Stimulated activated CD8-positive, alpha-beta memory T cell treated with anti-CD3 and anti-CD28 coated beads, Interleukin-4, amount 100 ng/mL, for 24 hours (primary cell): ENCODE results near the gene OR2B6.

Experiments
- DNase-seq: peaks from one replicate; pipeline ENCODE4 v3.0.0-alpha.2; 2020; ENCODE audit warnings: low read depth

Gene OR2B6

DNA sequence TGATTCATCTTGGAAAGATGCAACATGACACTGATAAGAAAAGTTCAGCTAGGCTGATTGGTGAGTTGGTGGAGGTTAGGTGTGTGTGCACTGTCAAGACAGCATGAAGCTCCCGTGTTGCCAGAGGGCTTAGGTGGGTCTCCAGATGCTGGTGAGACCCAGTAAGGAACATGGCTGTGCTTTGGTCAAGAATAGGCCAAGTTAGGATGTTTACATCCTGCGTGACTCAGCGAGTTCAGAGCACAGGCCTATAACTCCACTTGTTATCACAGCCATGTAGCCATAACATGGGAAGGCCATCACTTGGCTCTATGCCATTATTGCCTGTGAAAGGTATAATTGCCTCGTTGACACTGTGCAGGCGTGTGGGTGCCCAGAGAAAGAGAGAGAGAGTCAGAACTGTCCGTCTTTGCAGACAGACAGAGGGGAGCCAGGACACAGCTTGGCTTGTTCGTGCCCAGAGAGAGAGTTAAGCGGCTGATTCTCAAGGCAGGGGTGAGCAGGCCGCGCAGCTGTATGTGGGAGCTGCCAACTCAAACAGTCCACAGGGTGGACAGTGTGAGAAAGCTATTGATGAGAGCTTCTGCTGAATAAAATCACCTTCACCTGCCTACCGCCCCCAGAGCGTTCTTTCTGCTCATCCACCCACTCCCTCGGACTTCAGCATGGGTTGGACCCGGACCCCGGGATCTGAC is 43.5 kb downstream of the OR2B6 start:
- DNase-seq = no peak

- DNase-seq = no peak
Observed at GRCh38 chr6:28001351-28001750, 44.3 kb downstream of the OR2B6 start.

- DNase-seq = no peak
Observed at GRCh38 chr6:28001751-28002150, 44.7 kb downstream of the OR2B6 start.

GRCh38 chr6:28002161-28002560 is 45.1 kb downstream of the OR2B6 start:
- no peak for DNase-seq

DNA sequence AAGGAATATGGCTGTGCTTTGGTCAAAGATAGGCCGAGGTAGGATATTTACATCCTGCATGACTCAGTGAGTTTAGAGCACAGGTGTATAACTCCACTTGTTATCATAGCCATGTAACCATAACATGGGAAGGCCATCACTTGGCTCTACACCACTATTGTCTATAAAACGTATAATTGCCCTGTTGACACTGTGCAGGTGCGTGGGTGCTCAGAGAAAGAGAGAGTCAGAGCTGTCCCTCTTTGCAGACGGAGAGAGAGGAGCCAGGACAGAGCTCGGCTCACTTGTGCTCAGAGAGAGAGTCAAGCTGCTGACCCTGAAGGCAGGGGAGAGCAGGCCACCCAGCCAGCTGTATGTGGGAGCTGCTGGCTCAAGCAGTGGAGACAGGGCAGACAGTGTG is 46.0 kb downstream of the OR2B6 start:
- DNase-seq = no peak

DNA sequence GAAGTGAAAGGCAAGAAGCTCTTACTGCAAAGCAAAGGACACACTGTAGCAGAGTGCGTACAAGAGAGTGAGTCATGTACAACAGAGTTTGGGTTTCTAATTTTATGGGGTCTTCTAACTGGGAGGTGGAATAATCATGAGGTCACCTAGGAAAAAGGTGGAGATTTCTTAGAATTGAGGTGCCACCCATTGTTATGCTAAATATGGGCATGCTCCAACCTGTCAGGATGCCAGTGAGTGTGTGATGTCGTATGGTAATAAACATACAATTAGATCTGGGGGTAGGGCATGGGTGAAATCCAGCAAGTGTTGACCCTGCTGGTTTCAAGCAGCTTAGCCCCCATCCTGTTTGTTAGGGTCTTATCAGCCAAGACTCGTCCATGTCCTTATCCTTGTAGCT is 46.6 kb downstream of the OR2B6 start:
- no peak for DNase-seq

DNA sequence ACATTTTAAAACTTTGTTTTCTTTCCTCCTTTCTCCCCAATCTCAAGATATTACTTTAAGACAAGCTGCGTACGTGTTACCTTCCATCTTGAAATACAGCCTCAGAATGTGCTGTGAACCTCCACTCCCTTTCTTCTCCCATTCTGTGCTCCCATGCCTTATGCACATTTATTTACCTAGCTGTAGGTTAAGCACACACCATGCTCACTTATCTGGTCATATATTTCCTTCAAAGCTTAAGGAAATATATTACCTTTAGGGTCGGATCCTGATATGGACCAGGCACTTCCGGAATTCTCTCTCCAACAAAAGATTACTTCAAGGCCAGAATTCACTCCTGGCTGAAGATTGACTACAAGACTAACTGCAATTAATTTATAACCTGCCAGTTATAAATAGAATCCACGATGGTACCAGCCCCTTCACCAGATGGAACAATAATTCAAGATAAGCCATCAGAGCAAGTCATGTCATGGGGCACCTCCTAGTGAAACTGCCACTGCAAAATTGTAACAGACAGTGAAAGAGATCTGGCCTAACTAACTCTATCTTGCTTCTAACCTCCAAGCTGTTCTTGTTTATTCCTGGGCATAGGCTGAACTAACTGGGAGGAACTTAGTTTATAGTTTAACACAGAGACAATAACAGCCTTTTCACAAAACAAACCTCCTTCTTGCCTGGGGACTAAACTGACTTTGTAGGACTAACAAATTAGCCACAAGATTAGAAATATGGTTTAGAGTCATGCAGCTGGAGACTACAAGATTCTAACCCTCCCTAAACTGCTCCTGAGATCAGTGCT is 47.5 kb downstream of the OR2B6 start:
- DNase-seq = no peak

DNA sequence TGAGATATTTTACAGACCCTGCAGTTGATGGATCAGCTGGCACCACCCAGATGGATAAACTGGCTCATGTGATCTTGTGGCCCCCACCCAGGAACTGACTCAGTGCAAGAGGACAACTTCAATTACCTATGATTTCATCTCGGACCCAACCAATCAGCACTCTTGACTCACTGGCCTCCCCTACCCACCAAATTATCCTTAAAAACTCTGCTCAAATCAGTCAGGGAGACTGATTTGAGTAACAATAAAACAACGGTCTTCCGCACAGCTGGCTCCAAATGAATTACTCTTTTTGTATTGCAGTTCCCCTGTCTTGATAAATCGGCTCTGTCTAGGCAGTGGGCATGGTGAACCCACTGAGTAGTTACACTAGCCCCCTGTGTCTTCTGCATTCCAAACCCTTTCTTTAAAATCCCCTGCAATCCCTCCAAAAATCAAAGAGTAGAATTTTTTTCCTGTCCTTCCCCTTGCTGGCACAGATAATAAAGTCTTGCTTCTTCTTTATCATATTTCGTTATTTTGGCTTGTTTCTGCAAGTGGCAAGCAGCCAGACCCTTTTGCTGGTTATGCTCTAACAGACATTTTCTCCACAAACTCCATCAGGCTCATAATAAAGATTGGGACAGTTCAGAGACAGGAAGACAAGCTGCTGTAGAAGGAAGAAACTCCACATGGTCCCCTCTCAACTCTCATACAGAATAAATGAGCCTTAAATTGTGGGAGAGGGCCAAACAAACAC is 48.3 kb downstream of the OR2B6 start:
- DNase-seq = no peak

GRCh38 chr6:28005975-28006374 is 48.9 kb downstream of the OR2B6 start:
- no peak for DNase-seq
